ENCODE data around the gene BST1.

BST1 gene

GRCh38 chr4:15683143-15683495 is 19.7 kb upstream of the BST1 start:
- Histone ChIP-seq H3K9ac (ENCODE audit: low read depth, low read length) (peak overlapping the region; percentile 91), H3K4me1 (ENCODE audit: insufficient read depth, low read length) (peaks cover 18% of the 10 kb centered on the region), H3K9me3 (ENCODE audit: control insufficient read depth, insufficient read depth, low read length) (no peaks in the 10 kb centered on the region), H3K36me3 (ENCODE audit: insufficient read depth, low read length) (no peaks in the 10 kb centered on the region; the same call in 1 of the 2 replicates)

DNA sequence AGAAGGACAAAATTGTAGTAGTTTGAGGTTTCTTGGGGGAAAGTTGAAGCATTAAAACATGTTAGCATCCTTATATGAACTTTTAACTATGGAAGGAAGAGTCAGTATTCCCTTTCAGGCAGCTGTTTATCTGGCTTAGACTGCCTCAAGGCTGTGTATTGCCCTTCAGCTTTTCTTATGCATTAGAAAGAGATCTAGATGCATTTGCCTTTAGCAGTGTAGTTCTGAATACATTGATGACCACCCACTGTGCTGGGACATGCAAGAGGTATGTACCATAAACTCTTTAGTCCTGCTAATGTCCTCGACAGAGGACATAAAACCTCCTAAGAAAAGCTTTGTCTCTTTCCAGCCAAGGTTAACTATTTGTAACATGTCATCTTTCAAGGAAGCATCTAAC is 18.4 kb upstream of the BST1 start:
- Histone ChIP-seq H3K9ac (ENCODE audit: low read depth, low read length) (peak overlapping the region; percentile 34; the same call in 1 of the 2 replicates), H3K9me3 (ENCODE audit: control insufficient read depth, insufficient read depth, low read length) (no peaks in the 10 kb centered on the region), H3K36me3 (ENCODE audit: insufficient read depth, low read length) (no peaks in the 10 kb centered on the region; the same call in 1 of the 2 replicates), H3K4me1 (ENCODE audit: insufficient read depth, low read length) (peaks cover 18% of the 10 kb centered on the region)

DNA sequence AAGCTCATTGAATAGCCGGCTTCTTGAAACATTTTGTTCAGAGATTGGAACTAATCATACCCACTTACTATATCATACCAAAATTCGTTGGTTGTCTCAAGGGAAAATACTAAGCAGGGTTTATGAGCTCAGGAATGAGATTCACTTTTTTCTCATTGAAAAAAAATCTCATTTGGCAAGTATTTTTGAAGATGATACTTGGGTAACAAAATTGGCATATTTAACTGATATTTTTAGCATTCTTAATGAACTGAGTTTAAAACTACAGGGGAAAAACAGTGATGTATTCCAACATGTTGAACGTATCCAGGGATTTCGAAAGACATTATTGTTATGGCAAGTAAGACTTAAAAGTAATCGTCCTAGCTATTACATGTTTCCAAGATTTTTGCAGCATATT is 14.8 kb upstream of the BST1 start:
- Histone ChIP-seq H3K4me1 (ENCODE audit: insufficient read depth, low read length) (peaks cover 39% of the 10 kb centered on the region), H3K9me3 (ENCODE audit: control insufficient read depth, insufficient read depth, low read length) (no peaks in the 10 kb centered on the region), H3K36me3 (ENCODE audit: insufficient read depth, low read length) (peaks cover 3% of the 10 kb centered on the region; the same call in 1 of the 2 replicates), H3K9ac (ENCODE audit: low read depth, low read length) (no peak overlapping the region)

DNA sequence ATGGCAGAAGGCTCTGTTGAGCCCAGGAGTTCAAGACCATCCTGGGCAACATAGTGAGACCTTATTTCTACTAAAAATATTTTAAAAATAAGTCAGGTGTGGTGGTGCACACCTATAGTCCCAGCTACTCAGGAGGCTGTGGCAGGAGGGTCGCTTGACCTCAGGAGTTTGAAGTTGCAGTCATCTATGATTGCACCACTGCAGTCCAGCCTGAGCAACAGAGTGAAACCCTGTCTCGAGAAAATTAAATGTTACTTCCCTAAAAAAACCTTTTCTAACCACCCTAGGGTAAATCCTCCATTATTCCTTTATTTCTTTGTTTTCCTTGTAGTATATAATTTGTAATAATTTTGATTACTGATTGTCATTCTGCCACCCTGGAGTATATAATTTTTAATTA is 13.3 kb upstream of the BST1 start:
- H3K9me3 ChIP-seq (ENCODE audit: control insufficient read depth, insufficient read depth, low read length): no peaks in the 10 kb centered on the region; the same call in 1 of the 2 replicates
- H3K36me3 ChIP-seq (ENCODE audit: insufficient read depth, low read length): peaks cover 3% of the 10 kb centered on the region; the same call in 1 of the 2 replicates
- H3K9ac ChIP-seq (ENCODE audit: low read depth, low read length): no peak overlapping the region

DNA sequence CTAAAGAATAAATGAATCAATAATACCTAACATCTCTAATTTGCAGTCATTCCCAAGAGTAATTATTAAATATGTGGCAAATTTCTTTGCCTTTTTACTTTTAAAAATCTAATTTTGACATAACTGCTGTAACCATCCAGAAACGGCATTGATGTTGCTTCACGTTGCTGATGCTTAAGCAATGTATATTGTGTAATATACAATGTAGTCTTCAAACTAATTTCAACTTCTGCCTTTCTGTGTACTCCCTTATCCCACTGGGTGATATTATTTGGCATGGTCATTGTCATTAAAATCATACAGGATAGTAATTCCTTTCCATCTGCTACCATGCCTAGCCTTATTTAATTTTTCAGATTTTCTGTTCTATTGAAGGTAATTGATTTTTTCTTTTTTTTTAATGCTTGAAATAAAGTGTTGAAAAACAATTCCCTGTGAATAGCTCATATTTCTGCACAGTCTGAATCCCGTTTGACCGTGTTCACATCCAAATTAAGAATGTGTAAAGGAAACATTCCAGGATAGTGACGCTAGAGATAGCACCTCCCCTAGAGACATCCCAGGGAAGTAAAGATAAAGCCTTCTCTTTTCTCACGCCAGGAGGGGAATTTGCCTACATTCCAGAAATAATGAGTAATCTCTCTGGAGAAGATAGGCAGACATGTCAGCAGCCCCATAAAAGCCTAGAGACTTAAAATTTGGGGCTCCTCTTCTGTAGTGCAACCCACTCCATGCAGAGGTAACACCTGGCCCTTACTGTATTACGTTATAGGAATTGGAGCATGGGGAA is 12.7 kb upstream of the BST1 start:
- no peaks in the 10 kb centered on the region; the same call in 1 of the 2 replicates for H3K9me3 ChIP-seq (ENCODE audit: control insufficient read depth, insufficient read depth, low read length)
- peaks cover 3% of the 10 kb centered on the region; the same call in 1 of the 2 replicates for H3K36me3 ChIP-seq (ENCODE audit: insufficient read depth, low read length)
- H3K9ac ChIP-seq (ENCODE audit: low read depth, low read length): no peak overlapping the region
- peaks cover 23% of the 10 kb centered on the region for H3K4me1 ChIP-seq (ENCODE audit: insufficient read depth, low read length)

More for the DNA sequence above, 13.3 kb upstream of the BST1 start:
- peaks cover 30% of the 10 kb centered on the region for H3K4me1 ChIP-seq (ENCODE audit: insufficient read depth, low read length)

DNA sequence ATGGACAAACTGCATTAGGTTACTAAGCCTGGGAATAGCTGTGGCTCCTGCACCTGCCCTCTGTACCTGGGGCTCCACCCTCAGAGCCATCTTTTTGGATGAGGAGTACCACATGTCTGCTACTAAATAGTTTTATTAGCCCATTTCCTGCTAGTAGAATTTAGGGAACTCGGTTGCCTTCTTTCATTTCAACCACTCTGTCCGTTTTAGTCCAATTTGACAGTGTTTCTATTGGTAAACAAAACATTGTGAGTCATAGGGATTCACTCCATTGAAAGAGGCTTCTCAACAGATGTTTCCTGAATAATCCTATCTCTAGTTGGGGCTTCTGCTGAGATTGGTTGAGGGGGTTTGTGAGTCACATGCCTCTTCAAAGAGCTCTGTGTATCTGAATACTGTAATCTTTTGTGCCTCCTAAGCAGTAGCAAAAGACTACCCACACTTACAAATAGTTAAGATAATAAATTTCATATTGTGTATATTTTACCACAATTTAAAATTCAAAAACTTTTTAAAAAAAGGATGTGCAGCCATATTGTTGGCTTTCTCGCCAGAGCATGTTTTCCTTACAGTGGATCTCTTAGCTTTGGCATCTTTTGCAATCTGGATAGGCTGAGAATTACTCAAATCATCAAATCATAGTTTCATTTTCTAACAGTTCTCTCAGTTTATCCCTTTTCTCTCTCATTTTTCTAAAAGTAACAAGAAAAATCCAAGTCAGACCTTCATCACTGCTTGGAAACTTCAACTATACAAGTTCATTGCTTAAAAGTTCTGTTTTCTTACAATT is 11.3 kb upstream of the BST1 start:
- Histone ChIP-seq H3K4me1 (ENCODE audit: insufficient read depth, low read length) (peaks cover 30% of the 10 kb centered on the region), H3K36me3 (ENCODE audit: insufficient read depth, low read length) (0 out of 2 replicates have a peak, but pooled peaks cover 3% of the 10 kb centered on the region), H3K9ac (ENCODE audit: low read depth, low read length) (no peak overlapping the region), H3K9me3 (ENCODE audit: control insufficient read depth, insufficient read depth, low read length) (no peaks in the 10 kb centered on the region; the same call in 1 of the 2 replicates)

DNA sequence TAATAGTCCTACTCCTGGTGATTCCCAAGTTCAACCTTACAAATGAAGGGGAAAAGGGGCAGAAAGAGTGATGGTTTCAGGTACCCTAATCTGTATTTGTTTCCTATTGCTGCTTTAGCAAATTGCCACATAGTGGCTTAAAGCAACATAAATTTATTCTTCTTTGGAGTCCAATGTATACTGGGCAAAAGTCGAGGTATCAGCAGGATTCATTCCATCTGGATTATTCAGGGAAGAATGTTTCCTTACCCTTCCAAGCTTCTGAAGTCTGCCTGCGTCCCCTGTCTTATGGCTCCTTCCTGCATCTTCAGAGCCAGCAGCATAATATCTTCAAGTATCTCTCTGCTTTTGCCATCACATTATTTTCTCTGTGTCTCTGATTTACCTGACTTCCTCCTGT is 10.3 kb upstream of the BST1 start:
- Histone ChIP-seq H3K9me3 (ENCODE audit: control insufficient read depth, insufficient read depth, low read length) (no peaks in the 10 kb centered on the region; the same call in 1 of the 2 replicates), H3K4me1 (ENCODE audit: insufficient read depth, low read length) (peaks cover 30% of the 10 kb centered on the region), H3K36me3 (ENCODE audit: insufficient read depth, low read length) (0 out of 2 replicates have a peak, but pooled peaks cover 3% of the 10 kb centered on the region), H3K9ac (ENCODE audit: low read depth, low read length) (no peak overlapping the region)

DNA sequence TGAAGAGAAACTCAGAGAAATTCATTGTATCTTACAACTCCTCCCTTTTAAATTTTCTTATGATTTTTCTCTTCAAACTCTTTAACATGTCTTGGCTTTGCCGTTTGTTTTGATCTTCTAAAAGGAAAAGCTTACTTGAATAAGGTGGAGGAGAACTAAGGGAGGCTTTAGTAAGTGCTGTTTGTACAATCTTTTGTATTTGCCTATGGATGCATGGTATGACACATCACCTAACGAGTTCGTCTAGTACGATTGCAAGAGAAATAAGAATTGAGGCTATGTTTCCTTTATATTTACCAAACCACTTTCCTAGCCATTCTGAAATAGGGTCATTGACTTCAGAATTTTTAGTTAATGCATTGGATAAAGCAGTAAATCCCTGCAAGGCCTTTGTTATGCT is 8.4 kb upstream of the BST1 start:
- H3K4me1 ChIP-seq (ENCODE audit: insufficient read depth, low read length): peaks cover 30% of the 10 kb centered on the region
- no peak overlapping the region for H3K9ac ChIP-seq (ENCODE audit: low read depth, low read length)
- no peaks in the 10 kb centered on the region; the same call in 1 of the 2 replicates for H3K9me3 ChIP-seq (ENCODE audit: control insufficient read depth, insufficient read depth, low read length)
- 0 out of 2 replicates have a peak, but pooled peaks cover 3% of the 10 kb centered on the region for H3K36me3 ChIP-seq (ENCODE audit: insufficient read depth, low read length)

DNA sequence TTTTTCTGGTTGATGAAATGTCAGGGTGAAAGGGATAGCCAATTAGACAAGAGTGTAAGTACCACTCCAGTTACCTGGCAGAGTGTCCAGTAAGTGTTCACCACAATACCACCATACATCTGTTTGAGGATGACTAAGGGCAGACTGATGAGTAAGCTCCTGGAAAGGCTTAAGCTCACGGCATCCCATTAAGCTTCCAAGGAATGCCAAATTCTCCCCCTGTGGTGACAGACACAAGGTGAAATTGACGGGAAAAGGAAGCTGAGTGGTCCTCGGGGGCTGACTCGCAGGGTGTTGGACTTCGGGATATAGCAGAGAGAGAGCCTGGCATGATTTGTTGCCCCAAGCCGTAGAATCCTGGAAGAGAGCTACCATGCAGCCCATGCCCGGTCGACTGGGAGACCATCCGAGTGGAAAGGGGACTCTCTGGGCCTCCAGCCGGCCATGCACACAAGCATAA is 7.6 kb upstream of the BST1 start:
- H3K9me3 ChIP-seq (ENCODE audit: control insufficient read depth, insufficient read depth, low read length): no peaks in the 10 kb centered on the region; the same call in 1 of the 2 replicates
- H3K4me1 ChIP-seq (ENCODE audit: insufficient read depth, low read length): peaks cover 24% of the 10 kb centered on the region
- no peak overlapping the region for H3K9ac ChIP-seq (ENCODE audit: low read depth, low read length)
- 0 out of 2 replicates have a peak, but pooled peaks cover 3% of the 10 kb centered on the region for H3K36me3 ChIP-seq (ENCODE audit: insufficient read depth, low read length)

- no peaks in the 10 kb centered on the region; the same call in 1 of the 2 replicates for H3K9me3 ChIP-seq (ENCODE audit: control insufficient read depth, insufficient read depth, low read length)
- 0 out of 2 replicates have a peak, but pooled peaks cover 3% of the 10 kb centered on the region for H3K36me3 ChIP-seq (ENCODE audit: insufficient read depth, low read length)
- H3K9ac ChIP-seq (ENCODE audit: low read depth, low read length): no peak overlapping the region
- H3K4me1 ChIP-seq (ENCODE audit: insufficient read depth, low read length): peaks cover 20% of the 10 kb centered on the region
Observed at GRCh38 chr4:15695729-15696128, 7.1 kb upstream of the BST1 start.

DNA sequence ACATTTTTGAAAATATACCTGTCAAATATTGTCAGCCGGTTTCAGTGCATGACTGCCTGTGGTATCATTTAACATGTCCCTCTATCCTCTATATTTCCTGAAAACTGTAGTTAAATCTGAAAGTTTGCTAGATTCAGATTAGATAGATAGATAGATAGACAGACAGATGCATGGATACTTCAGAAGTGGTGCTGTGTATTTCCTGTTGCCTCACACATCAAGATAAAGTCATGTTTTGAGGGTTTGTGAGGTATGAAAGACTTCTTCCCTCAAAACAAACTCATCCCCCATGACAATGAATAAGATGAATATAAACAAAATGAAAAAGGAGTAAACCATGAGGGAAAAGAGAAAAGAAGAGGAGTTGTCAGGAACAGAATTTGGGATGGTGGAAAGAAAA is 6.0 kb upstream of the BST1 start:
- H3K9me3 ChIP-seq (ENCODE audit: control insufficient read depth, insufficient read depth, low read length): no peaks in the 10 kb centered on the region; the same call in 1 of the 2 replicates
- H3K9ac ChIP-seq (ENCODE audit: low read depth, low read length): no peak overlapping the region
- peaks cover 8% of the 10 kb centered on the region; the same call in 1 of the 2 replicates for H3K4me1 ChIP-seq (ENCODE audit: insufficient read depth, low read length)
- H3K36me3 ChIP-seq (ENCODE audit: insufficient read depth, low read length): 0 out of 2 replicates have a peak, but pooled peaks cover 3% of the 10 kb centered on the region

- peak overlapping the region; percentile 59; the same call in 1 of the 2 replicates for H3K9ac ChIP-seq (ENCODE audit: low read depth, low read length)
Observed at GRCh38 chr4:15703439-15703838, 574 bp downstream of the BST1 start.

GRCh38 chr4:15704129-15704528 is 1.3 kb downstream of the BST1 start:
- H3K9me3 ChIP-seq (ENCODE audit: control insufficient read depth, insufficient read depth, low read length): no peaks in the 10 kb centered on the region
- 0 out of 2 replicates have a peak, but pooled peaks cover 2% of the 10 kb centered on the region for H3K4me1 ChIP-seq (ENCODE audit: insufficient read depth, low read length)
- no peak overlapping the region for H3K9ac ChIP-seq (ENCODE audit: low read depth, low read length)
- H3K36me3 ChIP-seq (ENCODE audit: insufficient read depth, low read length): no peaks in the 10 kb centered on the region

More at GRCh38 chr4:15703439-15703838, 574 bp downstream of the BST1 start:
- no peaks in the 10 kb centered on the region for H3K9me3 ChIP-seq (ENCODE audit: control insufficient read depth, insufficient read depth, low read length)
- no peaks in the 10 kb centered on the region for H3K4me1 ChIP-seq (ENCODE audit: insufficient read depth, low read length)
- H3K36me3 ChIP-seq (ENCODE audit: insufficient read depth, low read length): no peaks in the 10 kb centered on the region

DNA sequence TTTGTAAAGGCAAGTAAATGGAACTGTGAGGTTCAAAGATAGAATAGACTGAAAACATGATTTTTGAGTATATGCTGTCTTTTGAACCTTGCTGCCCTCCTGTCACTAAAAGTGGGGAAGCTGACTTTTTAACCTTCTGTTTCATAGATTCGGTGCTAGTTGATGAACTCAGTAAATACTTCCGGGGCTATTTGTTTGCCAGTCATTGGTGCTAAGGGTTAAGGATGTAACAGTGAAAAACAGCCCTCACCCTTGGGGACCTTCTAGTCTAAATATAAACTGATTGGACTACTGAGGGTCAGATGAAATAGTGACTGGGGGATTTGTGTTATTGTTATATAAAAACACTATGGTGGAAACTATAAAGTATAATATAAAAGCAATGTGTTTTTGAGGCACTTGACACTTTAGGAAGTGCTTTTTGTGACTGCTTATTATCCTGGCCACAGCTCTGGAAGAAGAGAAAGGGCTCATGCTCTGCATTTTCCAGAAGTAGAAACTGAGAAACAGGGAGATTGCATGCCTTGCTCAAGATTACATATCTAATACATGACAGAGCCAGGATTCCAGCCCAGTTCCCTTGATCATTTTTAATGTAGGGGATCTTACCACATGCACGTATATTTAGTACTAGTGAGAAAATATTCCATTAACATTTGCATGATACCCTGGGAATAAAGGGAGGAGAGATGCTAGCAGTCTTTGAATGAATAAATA is 3.9 kb downstream of the BST1 start:
- Histone ChIP-seq H3K9ac (ENCODE audit: low read depth, low read length) (no peak overlapping the region), H3K4me1 (ENCODE audit: insufficient read depth, low read length) (0 out of 2 replicates have a peak, but pooled peaks cover 3% of the 10 kb centered on the region), H3K36me3 (ENCODE audit: insufficient read depth, low read length) (no peaks in the 10 kb centered on the region), H3K9me3 (ENCODE audit: control insufficient read depth, insufficient read depth, low read length) (no peaks in the 10 kb centered on the region)
